NCI-H345 (cell line): ENCODE results near the gene CCDC68.

Experiments
- DNase-seq: peaks from one replicate; lab custom pipeline; 2025; lab: John Stamatoyannopoulos, UW

CCDC68 gene

DNA sequence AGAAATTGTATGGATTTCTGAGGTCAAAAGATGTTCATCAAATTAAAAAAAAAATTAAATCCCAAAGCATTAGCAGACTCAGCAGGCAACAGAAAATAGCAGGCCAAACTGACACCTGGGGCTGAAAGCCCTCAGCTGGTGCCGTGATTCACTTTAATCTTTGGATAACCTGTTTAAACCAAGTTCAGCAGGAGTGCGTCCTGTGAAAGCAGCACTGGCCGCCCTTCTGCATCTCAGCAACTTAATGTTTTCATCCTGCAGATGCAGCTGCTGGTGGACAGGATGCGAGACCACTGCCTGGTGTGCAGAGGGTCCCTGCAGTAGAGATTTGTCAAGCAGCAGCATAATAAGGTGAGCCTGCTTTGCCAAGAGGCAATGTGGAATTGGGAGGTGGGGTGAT, 41.2 kb downstream of the CCDC68 start:
- DNase-seq = no peak

DNA sequence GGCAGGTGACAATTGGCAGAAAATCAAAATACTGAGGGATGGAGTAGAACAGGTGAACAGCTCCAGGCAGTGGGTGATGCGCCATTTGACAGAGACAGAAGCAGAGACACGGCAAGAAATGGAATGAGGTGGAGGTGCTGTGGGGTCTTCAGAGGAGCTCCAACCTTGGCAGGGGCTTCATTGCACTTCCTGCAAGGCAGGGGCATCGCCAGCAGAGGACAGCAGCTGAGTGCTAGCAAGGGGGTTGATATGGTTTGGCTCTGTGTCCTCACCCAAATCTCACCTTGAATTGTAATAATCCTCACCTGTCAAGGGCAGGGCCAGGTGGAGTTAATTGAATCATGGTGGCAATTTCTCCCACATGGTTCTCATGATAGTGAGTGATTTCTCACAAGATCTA, 42.8 kb downstream of the CCDC68 start:
- DNase-seq = no peak

DNA sequence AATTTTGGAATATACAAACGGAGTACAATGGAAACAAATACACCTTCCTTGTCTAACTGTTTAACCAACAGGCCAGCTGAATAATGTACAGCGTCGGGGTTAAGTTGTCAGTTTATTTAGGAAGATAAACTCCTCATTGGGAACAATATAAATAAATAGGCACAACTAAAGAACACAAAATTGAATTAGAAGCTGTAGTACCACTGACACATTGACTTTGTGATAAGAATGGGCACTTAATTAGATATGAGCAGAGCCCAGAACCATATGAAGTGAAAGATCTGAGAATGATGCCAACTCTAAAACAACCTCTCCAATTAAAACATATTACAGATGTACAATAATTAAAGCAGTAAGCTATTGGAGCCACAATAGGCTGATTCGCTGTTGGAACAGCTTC, 44.4 kb downstream of the CCDC68 start:
- no peak for DNase-seq

DNA sequence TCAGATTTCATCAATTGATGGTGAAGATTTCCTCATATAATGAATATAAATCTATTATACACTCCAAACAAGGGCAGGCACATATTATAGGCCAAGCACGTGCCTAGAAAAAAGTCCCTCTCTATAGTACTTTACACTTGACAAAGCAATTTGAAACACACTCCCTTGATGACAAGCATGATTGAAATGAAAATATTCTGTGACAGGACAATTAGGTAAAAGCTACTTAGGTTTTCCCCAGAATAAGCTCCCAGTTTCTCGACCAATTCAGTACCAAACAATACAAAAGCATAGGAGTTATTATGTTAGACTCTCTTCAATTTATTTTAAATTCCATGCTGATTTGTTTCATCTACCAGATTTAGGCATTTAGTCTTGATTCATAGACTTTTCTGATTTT, 47.7 kb downstream of the CCDC68 start:
- no peak for DNase-seq

DNA sequence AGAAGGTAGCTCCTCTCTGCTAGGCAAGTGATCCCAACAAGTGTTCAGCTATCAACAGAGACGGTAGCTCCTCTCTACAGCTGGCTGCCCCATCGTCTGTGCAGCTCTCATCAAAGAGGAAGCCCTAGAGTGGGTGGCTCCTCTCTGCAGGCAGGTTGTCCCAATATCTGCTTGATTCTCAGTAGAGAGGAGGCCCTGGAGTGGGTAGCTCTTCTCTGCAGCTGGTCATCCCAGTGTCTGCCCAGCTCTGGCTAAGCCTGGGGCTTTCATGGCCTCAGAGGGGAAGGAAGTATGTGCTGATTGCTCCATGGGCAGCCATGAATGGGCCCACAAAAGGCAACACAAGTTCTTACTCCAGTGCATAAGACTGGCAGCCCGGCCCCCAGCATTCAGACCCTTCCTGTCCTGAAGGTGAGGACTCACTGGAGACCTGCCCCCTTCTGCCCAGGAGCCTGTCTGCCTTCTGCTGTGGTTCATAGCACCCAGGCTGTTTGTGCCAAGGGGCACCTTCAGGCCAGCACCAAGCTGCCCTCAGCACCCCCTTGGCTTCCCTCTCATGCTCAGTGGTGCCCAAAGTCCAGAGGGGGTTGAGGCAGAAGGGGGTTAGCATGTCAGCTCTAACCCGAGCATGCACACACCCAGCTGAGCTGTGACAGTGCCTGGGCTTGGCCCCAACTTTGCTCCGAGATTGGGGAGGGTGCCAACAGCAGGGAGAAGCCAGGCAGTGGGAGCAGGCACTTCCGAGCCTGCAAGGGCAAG, 48.9 kb downstream of the CCDC68 start:
- no peak for DNase-seq

DNA sequence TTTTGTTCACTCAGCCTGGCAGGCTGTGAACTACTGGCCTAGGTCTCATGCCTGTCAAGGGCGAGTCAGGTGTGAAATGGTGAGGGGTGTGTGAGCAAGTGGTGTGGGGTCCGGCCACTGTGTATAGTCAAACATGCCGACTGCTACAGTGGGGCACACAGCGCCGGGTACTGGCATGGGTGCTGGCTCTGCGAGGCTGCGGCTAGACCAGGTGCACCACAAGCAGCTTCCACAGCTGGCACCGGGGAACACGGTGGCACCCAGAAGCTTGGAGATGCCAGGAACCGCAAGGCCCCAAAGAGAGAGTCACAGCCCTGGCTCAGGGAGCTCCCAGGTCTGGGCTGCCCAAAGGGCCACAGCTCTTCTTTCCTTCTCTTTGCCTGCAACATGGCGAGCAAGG, 49.7 kb downstream of the CCDC68 start:
- no peak for DNase-seq

DNA sequence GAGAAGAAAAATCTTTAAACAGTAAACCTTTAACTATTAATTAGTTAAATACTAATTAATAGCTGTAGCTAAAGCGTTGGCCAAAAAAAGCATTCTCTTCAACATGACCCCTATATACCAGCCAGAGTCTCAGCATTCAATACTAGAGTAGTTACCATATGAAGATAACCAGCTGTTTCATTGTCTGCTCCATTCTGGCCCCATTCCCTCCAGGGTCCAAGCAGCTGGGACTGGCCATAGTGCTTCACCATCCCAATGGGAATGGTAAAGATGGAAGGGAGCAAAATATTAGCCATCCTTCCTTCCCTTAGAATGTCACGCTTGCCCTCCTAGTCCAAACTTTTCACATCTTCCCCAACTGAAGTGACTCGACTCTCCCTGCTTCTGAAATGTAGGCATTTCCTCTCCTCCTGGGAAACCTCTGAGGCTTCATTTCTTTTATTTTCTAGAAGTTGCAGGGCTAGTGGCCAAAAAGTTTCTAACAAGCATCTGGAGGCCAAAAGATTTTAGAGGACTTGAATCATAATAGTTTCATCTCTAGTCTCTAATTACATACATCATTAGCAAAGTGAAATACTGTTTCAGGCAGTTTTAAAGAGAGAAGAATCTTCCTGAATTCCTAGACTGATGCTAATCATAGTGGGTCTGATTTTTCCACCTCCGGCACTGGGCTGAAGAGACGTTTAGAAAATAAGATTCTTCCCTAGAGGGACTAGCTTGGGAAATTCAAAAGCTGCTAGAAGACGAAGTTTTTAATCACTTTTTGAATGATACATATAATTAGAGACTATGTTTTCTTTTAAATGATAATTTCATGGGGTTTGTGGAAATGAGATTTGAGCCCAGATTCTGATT, 52.7 kb downstream of the CCDC68 start:
- DNase-seq = no peak

DNA sequence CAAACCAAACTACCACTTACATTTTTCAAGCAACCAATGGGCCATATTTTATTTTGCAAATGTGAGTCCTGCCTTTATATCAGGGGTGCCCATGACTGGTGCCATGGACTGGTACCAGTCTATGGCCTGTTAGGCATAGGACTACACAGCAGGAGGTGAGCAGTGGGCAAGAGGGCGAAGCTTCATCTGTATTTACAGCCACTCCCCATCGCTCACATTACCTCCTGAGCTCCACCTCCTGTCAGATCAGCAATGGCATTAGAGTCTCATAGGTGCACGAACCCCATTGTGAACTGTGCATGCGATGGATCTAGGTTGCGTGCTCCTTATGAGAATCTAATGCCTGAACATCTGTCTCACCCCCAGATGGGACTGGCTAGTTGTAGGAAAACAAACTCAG, 53.6 kb downstream of the CCDC68 start:
- DNase-seq = no peak

DNA sequence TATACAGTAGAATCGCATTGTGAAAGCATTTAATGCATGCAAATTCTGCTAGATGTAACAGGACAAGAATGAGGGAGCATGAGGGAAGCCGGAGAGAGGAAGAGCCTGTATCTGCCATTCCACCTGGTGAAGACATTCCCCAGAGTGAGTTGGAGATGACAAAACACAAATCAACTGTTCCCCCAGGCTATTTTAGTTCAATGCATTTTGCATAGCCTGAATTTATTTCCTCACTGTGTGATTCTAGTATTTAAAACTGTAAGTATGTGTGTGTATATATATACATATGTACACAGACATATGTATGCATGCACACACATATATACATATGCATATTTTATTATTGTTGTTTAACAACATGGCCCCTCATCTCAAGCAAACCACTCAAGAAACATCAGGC, 54.7 kb downstream of the CCDC68 start:
- no peak for DNase-seq

DNA sequence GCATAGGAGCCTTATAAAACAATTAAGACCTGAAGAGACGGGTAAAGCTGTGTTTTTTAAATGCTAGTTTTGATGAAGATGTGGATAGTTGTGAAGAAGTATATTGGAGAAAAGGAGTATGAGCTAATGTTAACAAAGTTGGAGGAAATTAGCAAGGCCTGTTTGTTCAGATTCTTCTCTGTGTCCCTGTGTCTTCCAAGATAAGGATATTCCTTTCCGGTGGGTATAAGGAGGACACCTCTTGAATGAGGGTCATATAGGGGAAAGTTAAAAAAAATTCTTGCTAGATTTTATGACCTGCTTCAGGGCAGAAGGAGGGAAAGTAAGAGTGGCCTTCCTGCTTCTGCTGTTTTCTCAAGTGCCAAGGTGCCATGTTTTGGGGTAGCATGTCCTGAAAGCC, 59.0 kb downstream of the CCDC68 start:
- no peak for DNase-seq

DNA sequence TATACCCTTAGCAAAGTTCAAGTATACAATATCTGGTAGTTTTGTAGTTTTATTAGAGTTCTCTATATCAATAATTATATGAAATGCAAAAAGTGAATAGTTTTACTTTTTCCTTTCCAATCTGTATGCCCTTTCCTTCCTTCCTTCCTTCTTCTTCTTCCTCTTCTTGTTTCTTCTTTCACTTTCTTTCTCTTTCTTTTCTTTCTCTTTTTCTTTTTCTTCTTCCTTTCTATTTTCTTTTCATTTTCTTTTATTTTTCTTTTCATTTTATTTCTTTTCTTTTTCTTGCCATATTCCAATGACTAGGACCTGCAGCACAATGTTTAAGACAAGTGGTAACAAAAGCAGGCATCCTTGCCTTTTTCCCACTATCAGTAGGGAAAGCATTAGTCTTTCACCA, 59.8 kb downstream of the CCDC68 start:
- no peak for DNase-seq

DNA sequence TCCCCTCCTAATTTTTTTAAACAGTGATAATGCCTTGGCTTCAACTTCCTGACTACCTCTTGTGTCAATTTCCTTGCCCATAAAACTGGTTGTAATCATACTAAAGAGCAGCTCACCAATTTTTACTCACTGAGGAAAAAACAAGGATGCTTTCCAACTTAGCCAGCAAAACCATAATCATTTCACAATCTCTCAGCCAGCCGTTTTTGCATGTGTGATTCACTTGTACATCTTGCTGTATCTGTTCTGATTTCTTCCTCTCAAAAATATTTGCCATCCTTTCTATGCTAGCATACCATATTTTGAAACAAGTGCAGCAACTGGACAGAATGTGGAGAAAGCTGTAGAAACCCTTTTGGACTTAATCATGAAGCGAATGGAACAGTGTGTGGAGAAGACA, 70.3 kb downstream of the CCDC68 start:
- no peak for DNase-seq

DNA sequence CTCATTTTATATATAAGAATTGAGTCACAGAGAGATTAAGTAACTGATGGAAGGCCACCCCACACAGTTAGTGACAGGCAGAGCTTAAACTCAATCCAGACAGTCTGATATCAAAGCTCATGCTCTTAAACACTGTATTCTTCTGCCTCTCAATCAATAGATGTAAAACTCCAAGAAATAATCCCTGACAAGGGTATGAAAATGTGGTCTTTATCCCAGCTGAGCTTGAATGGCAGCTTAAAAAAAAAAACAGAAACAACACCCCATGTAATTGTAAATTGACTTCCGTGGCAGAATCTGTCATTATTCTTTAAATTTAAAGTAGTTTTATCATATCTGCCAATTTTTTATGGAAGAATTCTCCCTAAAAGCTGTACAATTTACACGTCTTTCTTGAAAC, 70.9 kb downstream of the CCDC68 start:
- no peak for DNase-seq

DNA sequence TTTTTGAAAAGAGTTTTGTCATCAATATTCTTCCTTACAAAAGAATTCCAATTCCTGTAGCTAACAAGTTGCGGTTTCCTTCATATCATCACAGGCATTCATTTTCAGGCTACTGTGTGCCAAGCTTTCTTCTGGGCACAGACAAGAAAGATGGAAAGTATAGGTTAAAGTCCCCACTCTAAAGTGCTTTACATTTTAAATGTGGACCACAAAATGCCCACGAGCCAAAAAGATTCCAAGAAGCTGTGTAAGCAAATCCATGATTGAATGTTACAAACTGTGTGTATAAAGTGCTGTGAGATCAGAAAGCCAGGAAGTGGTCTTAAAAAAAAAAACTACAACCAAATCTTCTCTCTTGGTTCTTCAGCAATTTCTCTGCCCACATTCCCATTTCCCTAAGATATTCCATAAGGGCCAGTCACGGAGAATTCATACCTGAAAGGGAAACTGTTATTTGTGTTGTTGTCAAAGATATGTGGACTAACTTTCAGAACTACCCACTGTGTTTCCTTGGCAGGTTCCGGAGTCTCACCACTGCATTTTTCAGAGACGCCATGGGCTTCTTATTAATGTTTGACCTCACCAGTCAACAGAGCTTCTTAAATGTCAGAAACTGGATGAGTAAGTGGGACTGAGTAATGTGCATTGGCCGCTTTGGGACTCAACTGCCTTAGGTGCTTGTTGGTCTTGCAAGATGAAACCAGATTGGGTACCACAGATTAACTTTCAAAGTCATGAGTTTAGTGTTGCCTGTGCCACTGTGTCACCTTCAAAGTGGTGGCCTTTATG, 75.3 kb downstream of the CCDC68 start:
- no peak for DNase-seq

DNA sequence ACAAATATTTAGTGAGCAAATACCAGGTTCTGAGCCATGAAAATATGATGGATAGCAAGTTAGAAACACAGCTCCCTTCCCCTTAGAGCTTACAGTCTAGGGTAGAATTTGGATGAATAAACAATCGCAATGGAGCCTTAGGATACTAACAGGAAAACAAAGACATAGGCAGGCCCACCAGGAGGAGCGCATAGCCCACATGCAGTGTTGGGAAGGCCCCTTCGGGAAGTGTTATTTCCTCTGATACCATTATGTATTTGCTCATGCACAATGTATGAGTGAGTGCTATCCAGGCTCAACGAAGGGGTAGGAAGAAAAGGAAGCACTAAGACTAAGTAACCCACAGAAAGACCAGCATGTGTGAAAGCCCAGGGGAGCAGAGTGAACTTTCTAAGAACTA, 76.9 kb downstream of the CCDC68 start:
- no peak for DNase-seq

DNA sequence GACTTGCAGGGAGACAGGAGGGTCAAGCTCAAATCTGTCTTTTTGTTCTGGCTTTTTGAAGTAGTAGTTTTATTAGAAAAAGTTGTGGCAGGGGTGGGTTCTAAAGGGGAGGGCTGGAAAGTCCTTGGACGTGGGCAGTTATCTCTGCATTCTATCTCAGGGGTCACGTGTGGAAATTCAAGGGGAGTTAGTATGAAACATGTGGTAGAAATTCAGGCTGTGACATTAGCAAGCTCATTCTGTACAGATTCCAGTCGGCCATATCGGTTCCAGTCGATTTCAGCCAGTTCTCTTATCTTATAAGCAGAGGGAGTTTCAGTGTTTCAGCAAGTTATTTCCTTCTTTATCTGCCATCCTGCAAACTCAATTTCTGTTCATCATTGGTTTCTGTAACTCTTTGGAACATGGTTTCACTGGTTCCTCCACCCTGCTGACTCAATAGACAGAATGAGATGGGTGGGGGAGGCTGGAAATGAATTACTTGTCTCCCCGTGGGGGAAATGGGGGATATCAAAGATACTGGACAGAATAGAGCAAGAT, 78.0 kb downstream of the CCDC68 start:
- no peak for DNase-seq

DNA sequence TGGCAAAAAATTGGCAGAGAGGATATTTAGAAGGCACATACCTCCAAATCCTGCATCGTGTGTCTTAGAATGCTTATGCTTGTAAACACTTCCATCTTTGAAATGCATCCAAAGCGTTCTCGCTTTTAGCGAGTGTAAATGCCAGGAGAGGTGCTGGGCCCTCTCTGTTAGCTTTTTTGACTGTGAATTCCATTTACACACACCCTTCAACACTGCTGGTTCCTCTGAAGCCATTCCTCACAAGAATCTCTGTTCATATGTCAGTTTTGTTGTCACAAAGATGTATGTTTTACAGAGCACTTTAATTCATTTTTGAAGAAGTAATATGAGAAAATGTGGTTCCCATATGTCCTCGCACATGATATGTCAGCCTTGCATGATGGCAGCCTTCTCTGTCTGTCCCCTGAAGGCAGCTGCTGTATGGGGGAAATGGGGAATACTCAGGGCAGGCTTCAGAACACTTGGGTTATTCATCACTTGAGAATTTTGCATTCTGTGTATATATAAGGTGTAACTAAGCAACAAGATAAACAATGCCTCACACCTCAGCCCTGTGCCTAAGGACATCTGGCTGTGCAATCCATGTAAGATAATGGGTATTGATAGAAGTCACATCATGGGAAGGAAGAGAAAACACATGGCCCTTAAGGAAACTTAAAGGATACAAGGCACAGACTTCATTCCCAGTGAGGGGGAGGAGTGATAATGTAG, 78.7 kb downstream of the CCDC68 start:
- DNase-seq = no peak

DNA sequence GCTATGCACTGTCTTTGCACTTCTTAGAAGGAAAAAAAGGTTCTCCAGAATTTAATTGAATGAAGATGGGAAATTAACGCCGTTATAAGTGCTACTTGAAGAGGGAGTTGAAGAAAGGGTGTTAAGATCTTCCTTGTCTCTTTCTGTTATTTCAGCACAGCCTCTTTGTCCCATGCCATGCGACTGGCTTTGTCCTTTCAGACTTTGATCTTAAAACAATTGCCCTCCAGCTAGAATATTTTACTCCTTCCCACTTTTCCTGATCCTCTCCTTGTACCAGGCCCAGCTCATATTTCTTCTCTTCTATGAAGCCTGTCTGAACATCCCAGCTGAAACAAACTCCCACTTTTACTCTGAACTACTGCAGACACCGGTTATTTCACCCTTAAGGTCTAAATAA, 79.6 kb downstream of the CCDC68 start:
- no peak for DNase-seq

DNA sequence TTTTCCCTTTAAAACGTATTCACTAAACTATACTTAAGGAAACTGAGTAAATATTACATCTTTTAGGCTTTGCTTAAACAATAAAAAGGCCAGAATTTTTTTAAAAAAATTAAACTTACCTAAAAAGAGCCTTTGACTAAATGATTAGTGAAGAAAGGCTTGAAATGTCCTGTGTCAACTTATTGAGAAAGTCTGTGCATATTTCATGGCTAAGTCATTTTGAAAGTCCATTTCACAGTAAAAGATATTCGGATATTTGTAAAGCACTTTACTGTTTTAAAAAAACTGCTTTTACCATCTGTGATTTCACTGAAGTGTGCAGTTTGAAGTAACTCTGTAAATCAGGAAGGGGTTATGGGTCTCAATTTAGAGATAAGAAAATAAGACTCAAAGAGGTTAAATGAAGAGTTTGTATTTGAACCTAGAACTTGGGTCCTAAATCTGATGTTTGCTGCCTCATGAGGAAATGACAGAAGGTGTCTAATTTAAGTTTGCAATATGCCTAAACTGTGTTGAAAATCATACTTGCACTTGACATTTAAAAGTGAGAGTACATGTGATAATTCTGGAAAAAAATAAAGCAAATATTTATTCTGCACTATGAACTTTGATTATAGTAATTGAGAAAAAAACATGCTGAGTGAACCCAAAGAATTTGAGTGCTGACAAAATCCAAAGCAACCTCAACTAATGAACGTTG, 80.5 kb downstream of the CCDC68 start:
- no peak for DNase-seq

DNA sequence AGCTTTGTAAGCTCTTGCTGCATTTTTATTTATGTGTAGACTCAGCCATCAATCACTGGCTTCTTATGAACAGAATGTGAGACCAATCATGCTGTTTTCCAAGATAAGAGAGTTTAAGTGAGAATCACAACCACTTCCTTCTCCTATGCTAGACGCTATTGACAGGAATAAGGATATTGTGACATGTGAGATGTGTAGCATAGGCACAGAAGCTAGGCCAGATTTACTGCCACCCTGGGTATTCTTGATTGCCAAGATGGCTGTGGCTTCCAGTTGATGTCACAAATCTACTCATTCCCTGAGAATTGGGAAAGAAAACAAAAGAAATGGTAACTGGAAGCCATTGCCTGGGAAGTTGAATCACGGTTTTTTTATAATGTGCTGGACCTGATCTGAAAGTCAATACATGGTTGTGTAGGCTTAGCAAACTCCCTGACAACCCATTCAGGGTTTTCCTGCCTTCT, 81.1 kb downstream of the CCDC68 start:
- DNase-seq = no peak

DNA sequence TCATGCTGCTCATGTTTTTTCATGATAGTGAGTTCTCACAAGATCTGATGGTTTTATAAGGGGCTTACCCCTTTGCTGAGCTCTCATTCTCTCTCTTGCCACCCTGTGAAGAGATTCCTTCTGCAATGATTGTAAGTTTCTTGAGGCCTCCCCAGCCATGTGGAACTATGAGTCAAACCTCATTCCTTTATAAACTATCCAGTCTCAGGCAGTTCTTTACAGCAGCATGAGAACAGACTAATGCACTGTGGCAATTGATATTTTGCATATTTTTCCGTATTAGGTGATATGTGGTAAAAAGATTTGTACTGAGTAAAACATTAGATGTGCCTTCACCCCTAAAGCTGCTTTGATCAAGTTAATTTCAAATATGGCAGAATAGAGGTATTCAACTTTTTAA, 82.2 kb downstream of the CCDC68 start:
- DNase-seq = no peak
